AG04450 (cell line): ENCODE measurements around the gene OR8B4. TPM values are rescaled to one million over a fixed set of nuclear protein-coding genes. Genes with fewer than 3 reads are reported as not detected.
"Not testable (repeated sequence)": the region's sequence is repeated elsewhere in the genome, so short reads cannot be mapped to it uniquely, and the experiment has no call there.

Source experiments
- CTCF ChIA-PET: fragments of 300-600, 350-600 bp; formaldehyde crosslinking; extraction: SDS; loops from one replicate; lab custom pipeline; 2022; ENCODE audit warnings: antibody characterized with exemption, inconsistent platforms; lab: Charles Lee
- POLR2A ChIA-PET: fragments of 350-600 bp; formaldehyde crosslinking; extraction: SDS; loops from one replicate; lab custom pipeline; 2021; ENCODE audit warnings: antibody characterized with exemption, inconsistent platforms; lab: Yijun Ruan, JAX
- DNase-seq: peaks from one replicate; pipeline ENCODE4 v3.0.0-alpha.2; 2011; ENCODE audit warnings: low read depth, low spot score
- H3K27ac ChIP-seq: one replicate; pipeline ENCODE4 v1.5.1; 2012; ENCODE audit warnings: low read depth, low read length, control low read depth
- H3K27me3 ChIP-seq: one replicate; pipeline ENCODE4 v1.6.0; 2012; ENCODE audit warnings: low read length; ENCODE audit not compliant: control insufficient read depth, insufficient read depth
- H3K4me3 ChIP-seq: 2 replicates; pipeline ENCODE4 v1.5.1; 2011; ENCODE audit warnings: mild to moderate bottlenecking, low read depth, low read length, control low read depth
- H3K9me3 ChIP-seq: 2 replicates; pipeline ENCODE4 v1.5.1; 2012; ENCODE audit warnings: low read length; ENCODE audit not compliant: control insufficient read depth, insufficient read depth
- polyA plus RNA-seq: library from polyadenylated mRNA; depleted of rRNA; stranded (reverse); fragments of >200 nt; gene quantifications from 2 replicates; pipeline ENCODE4 v1.2.3, GENCODE V29; 2011
- TF ChIP-seq, protein P1 (sequence below): IDR thresholded peaks from 2 replicates; pipeline ENCODE4 v1.5.1; 2011; ENCODE audit warnings: low read depth, low read length, control low read depth, inconsistent platforms

OR8B4 gene
- polyA plus RNA-seq, 1 experiment: not detected

DNA sequence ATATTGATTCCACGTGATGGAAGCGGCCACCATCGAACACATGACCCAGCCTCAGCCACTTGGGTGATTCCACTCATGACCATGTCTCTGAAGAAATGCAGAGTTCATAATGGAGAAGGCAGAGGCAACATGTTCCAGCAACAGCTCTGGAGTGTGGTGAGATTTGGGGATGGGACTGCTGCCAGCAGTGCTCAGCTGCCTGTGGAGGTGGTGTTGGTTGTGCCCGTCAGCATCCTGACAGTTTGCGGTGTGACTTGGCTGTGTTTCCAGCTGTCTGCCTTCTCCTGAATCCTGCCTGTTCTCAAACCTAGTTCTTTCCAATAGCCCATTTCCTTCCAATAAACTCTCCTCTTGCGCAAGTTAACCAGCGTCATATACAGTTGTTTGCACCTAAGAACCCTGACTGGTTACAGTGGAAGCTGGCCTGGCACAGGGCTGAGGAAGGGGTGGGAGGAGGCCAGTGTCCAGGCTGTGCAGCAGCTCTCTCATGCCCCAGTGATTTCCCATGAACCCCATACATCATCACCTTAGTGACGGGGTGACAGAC, 42.8 kb upstream of the OR8B4 start:
- H3K9me3 ChIP-seq: no peaks in the 10 kb centered on the region
- H3K4me3 ChIP-seq: no peak overlapping the region
- no peak overlapping the region for H3K27ac ChIP-seq
- H3K27me3 ChIP-seq: peaks cover 4% of the 10 kb centered on the region
- ChIA-PET POLR2A (no interaction called here), CTCF (no interaction called here)
- TF ChIP-seq, protein P1, sequence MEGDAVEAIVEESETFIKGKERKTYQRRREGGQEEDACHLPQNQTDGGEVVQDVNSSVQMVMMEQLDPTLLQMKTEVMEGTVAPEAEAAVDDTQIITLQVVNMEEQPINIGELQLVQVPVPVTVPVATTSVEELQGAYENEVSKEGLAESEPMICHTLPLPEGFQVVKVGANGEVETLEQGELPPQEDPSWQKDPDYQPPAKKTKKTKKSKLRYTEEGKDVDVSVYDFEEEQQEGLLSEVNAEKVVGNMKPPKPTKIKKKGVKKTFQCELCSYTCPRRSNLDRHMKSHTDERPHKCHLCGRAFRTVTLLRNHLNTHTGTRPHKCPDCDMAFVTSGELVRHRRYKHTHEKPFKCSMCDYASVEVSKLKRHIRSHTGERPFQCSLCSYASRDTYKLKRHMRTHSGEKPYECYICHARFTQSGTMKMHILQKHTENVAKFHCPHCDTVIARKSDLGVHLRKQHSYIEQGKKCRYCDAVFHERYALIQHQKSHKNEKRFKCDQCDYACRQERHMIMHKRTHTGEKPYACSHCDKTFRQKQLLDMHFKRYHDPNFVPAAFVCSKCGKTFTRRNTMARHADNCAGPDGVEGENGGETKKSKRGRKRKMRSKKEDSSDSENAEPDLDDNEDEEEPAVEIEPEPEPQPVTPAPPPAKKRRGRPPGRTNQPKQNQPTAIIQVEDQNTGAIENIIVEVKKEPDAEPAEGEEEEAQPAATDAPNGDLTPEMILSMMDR: no peak
- no peak for DNase-seq

DNA sequence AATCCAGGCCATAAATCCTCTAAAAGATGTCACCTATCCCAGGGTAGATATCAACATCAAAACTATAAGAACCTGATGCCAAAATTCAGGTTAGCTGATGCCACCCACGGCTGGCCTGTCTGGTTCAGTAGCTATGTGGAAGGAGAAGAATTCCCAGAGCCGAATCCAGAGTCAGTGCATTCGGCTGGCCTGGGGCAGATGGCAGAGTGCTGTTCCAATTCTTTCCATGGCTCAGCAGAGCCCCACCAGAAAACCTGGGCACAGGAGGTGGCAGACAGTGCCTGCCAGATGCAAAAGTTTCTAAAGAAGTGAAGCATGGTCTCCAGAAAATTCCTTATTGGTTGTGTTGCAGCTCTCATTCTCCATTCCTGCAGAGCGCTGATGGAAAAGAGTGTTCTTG, 40.7 kb upstream of the OR8B4 start:
- Histone ChIP-seq H3K27me3 (peaks cover 4% of the 10 kb centered on the region), H3K4me3 (no peak overlapping the region), H3K27ac (no peak overlapping the region), H3K9me3 (no peaks in the 10 kb centered on the region)
- CTCF ChIA-PET: interaction anchor here (0.6 kb wide), 1 partner anchor 722 kb away, joined by 6 read pairs; no protein-coding TSS in a partner anchor
- no peak for DNase-seq
- POLR2A ChIA-PET: no interaction called here
- TF ChIP-seq, protein P1: no peak

DNA sequence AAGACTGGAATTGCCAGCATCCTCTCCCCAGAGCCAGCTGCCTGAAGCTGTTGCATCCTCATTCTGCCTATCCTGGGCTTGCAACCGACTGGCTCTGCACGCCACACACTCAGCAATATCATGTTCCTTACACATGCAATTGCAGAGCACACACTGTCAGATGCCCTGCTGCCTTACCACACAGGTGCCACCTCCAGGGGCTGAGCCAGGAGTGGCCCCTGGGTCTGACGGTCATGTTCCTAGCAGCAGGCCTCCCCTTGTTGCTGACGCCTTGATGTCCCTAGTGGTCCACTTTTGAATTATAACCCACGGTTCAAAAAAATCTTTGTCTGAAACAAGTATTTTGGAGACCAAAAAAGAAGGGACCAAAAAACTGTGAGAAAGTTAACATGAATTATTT, 39.3 kb upstream of the OR8B4 start:
- H3K27ac ChIP-seq: no peak overlapping the region
- ChIA-PET CTCF (no interaction called here), POLR2A (interaction anchor here (0.6 kb wide), 1 partner anchor 431 kb away, joined by 3 read pairs; no protein-coding TSS in a partner anchor)

DNA sequence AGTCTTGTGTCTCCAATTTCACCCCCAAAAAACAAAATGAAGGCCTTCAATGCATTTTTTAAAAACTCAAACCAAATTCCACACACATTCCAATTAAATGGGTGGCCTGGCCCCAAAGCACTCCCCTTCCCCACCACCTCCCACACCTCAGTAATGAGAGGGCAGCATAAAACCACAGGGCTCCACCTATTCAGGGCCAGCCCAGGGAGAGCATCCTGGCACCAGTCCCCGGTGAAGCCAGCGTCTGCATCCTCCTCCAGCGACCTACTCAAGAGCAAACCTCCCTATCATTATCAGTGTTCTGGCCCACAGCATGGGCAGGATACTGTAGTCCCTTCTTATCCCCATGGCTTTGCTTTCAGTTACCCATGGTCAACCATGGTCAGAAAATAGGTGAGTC, 38.7 kb upstream of the OR8B4 start:
- no peak for DNase-seq
- TF ChIP-seq, protein P1: no peak
- CTCF ChIA-PET: no interaction called here
- no peak overlapping the region for H3K4me3 ChIP-seq
- no peaks in the 10 kb centered on the region for H3K9me3 ChIP-seq
- no peak overlapping the region for H3K27ac ChIP-seq
- peaks cover 4% of the 10 kb centered on the region for H3K27me3 ChIP-seq
- POLR2A ChIA-PET: no interaction called here

More for the DNA sequence above, 39.3 kb upstream of the OR8B4 start:
- no peak for DNase-seq
- Histone ChIP-seq H3K4me3 (no peak overlapping the region), H3K27me3 (peaks cover 4% of the 10 kb centered on the region), H3K9me3 (no peaks in the 10 kb centered on the region)
- TF ChIP-seq, protein P1: no peak

DNA sequence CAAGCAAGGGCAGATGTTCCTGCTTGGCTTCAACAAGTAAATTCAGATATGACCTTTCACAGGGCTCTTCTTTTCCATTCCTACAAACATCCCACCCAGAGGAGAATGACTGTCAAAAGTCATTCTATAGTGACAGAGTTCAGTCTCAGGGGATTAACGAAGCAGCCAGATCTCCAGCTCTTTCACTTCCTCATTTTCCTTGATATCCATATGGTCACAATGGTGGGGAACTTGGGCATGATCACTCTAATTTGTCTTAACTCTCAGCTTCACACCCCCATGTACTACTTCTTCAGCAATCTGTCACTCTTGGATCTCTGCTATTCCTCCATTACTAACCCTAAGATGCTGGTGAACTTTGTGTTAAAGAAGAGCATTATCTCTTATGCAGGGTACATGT, 35.8 kb upstream of the OR8B4 start:
- Histone ChIP-seq H3K9me3 (no peaks in the 10 kb centered on the region), H3K4me3 (no peak overlapping the region), H3K27ac (no peak overlapping the region), H3K27me3 (no peaks in the 10 kb centered on the region)
- DNase-seq: no peak
- ChIA-PET CTCF (no interaction called here), POLR2A (no interaction called here)
- TF ChIP-seq, protein P1: no peak

DNA sequence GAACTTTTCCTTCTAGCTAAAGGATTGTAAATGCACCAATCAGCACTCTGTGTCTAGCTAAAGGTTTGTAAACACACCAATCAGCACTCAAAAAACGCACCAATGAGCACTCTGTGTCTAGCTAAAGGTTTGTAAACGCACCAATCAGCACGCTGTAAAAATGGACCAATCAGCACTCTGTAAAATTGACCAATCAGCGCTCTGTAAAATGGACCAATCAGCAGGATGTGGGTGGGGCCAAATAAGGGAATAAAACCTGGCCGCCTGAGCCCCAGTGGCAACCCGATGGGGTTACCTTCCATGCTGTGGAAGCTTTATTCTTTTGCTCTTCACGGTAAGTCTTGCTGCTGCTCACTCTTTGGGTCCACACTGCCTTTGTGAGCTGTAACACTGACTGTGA, 34.7 kb upstream of the OR8B4 start:
- H3K4me3 ChIP-seq, CTCF ChIA-PET, H3K27me3 ChIP-seq, H3K27ac ChIP-seq, DNase-seq, H3K9me3 ChIP-seq, POLR2A ChIA-PET: not testable (repeated sequence)
